Keratinocyte (primary cell): ENCODE measurements around the gene ESRRB.

Experiments
- CTCF ChIP-seq, 3 experiments: IDR thresholded peaks in 1 of 3; conservative IDR thresholded peaks in 1 of 3; optimal IDR thresholded peaks in 1 of 3; 2 replicates in 2 of 3; 3 replicates in 1 of 3; pipeline versions ENCODE3 to v1.5.1; 2011; ENCODE audit warnings: low read length in 3 of 3, mild to moderate bottlenecking in 3 of 3, moderate library complexity in 2 of 3, control low read depth in 1 of 3, inconsistent platforms in 1 of 3; ENCODE audit not compliant: insufficient read depth in 2 of 3; ENCODE audit errors: extremely low read depth in 1 of 3
- EZH2 ChIP-seq: IDR thresholded peaks from one replicate; pipeline ENCODE4 v1.6.1; 2012; ENCODE audit warnings: inconsistent platforms, mild to moderate bottlenecking, low read length, moderate library complexity

GRCh38 chr14:76480426-76480825, 104.5 kb downstream of the ESRRB start:
- TF ChIP-seq CTCF (optimal IDR thresholded peaks at IDR 0.05 in 1 of 3, IDR thresholded peaks at IDR 0.05 in 1 of 3, conservative IDR thresholded peaks at IDR 0.05 in 1 of 3; ENCODE audit: extremely low read depth in 1 of 3, insufficient read depth in 2 of 3, low read length in 3 of 3) (no peak), EZH2 (no peak)
